Ovary (tissue), 9 donors: ENCODE data around the gene SMG6. TPM values are rescaled to one million over a fixed set of nuclear protein-coding genes. Genes with fewer than 3 reads are reported as not detected.

ENCODE experiments used
- DNase-seq, 5 donors: peaks; one replicate each; pipeline ENCODE4 v3.0.0-alpha.2; 2019 to 2020
- H3K27ac ChIP-seq, 2 donors: fragments of 200-600 bp; one replicate each; pipeline versions ENCODE4 v1.5.1 to v1.8.0; 2019 to 2022
- H3K27me3 ChIP-seq: fragments of 200-600 bp; one replicate; pipeline ENCODE4 v1.8.0; 2022
- H3K36me3 ChIP-seq: fragments of 200-600 bp; sonication (generic); one replicate; pipeline ENCODE4 v1.5.1; 2019
- H3K4me1 ChIP-seq: one replicate; pipeline ENCODE4 v1.8.1; 2013; ENCODE audit warnings: mild to moderate bottlenecking, moderate library complexity; ENCODE audit not compliant: insufficient read depth
- H3K4me3 ChIP-seq: fragments of 200-600 bp; sonication (generic); one replicate; pipeline ENCODE4 v1.5.1; 2017
- H3K9me3 ChIP-seq, 2 donors: fragments of 200-600 bp in 1 of 2; sonication (generic) in 1 of 2; one replicate each; pipeline versions ENCODE4 v1.5.1 to v1.8.1; 2013 to 2019; ENCODE audit warnings: mild to moderate bottlenecking in 1 of 2, moderate library complexity in 1 of 2
- EP300 ChIP-seq: sonication (generic); formaldehyde crosslinking; IDR thresholded peaks from one replicate; pipeline ENCODE4 v1.6.1; 2017; ENCODE audit warnings: antibody characterized with exemption
- POLR2A ChIP-seq: fragments of 450-650 bp; IDR thresholded peaks from one replicate; pipeline ENCODE4 v1.6.1; 2017; ENCODE audit warnings: antibody characterized with exemption, mild to moderate bottlenecking, moderate library complexity
- WGBS, 3 donors: extraction: QIAGEN DNeasy Blood & Tissue Kit in 1 of 3; methylation state at CpG; one replicate each; pipeline versions ENCODE4 v1.1.5 to v1.1.7; 2013 to 2017; 5-methylcytosine and 5-hydroxymethylcytosine counted together
- intact Hi-C, 4 donors: fragments of 100-400 bp; cut with DNase I; formaldehyde crosslinking; loops; one replicate each; pipeline versions ENCODE4 v1.11.0 to v1.15.1; 2022 to 2023
- polyA plus RNA-seq, 2 donors: library from polyadenylated mRNA; stranded (reverse); fragments of 200-250 nt in 1 of 2; fragments of 350-450 nt in 1 of 2; fragmentation: Illumina TruSeq in 1 of 2; extraction: RNeasy Lipid Tissue Mini Kit (QIAGEN cat#74804) in 1 of 2; gene quantifications; one replicate each; pipeline ENCODE4 v1.2.3, GENCODE V29; 2013 to 2014
- total RNA-seq, 7 donors: library from RNA; depleted of rRNA in 2 of 7; stranded (reverse); fragments of >200 nt in 2 of 7; fragmentation: NEBNext Ultra II Directional in 3 of 7; extraction: Animal tissue kit (Norgen Biotek cat#: 25700) in 3 of 7; gene quantifications; one replicate each; pipeline versions ENCODE4 v1.1.0 to v1.2.4, GENCODE V29; 2016 to 2023
- TF ChIP-seq, protein P1 (sequence below), 3 donors: fragments of 450-650 bp in 2 of 3; fragments of 200-600 bp in 1 of 3; IDR thresholded peaks; one replicate each; pipeline versions ENCODE4 v1.5.1 to v1.8.0; 2016 to 2022; ENCODE audit warnings: antibody characterized with exemption in 3 of 3, mild to moderate bottlenecking in 1 of 3
- donor health status: DM: no; HTN: no; CAD: no; lungs with moderate emphysema.
- donor health status: DM: no; HTN: no; CAD: no.
- donor health status: Bipolar disorder and iron deficiency.
- donor health status: DM: yes; HTN: yes; CAD: no.
- donor health status: DM: no; HTN: no; CAD: no.
- donor health status: DM: yes; HTN: yes; CAD: no.

The SMG6 gene
- total and polyA plus RNA-seq, 9 donors: 33.8 to 66.0 (median 51.0) TPM

- WGBS, 3 donors: 2 to 9% (median 3%) methylated on average over 23 to 24 of the region's 24 CpGs
- no peaks in the 10 kb centered on the region for H3K27me3 ChIP-seq
- H3K4me3 ChIP-seq: no peak overlapping the region
- intact Hi-C loops: loop anchor here (2.0 to 10.0 kb wide), 7 partner anchors 38 to 117 kb away; partner anchors contain the start of gene HIC1 (in 3 of the 4)
- H3K9me3 ChIP-seq: no peaks in the 10 kb centered on the region
- peaks cover 52% of the 10 kb centered on the region for H3K4me1 ChIP-seq
- H3K27ac ChIP-seq: peak overlapping the region in 1 of 2 donors; percentile 85
- DNase-seq: peak; percentile 73 to 88 (median 81)
- TF ChIP-seq, protein P1, sequence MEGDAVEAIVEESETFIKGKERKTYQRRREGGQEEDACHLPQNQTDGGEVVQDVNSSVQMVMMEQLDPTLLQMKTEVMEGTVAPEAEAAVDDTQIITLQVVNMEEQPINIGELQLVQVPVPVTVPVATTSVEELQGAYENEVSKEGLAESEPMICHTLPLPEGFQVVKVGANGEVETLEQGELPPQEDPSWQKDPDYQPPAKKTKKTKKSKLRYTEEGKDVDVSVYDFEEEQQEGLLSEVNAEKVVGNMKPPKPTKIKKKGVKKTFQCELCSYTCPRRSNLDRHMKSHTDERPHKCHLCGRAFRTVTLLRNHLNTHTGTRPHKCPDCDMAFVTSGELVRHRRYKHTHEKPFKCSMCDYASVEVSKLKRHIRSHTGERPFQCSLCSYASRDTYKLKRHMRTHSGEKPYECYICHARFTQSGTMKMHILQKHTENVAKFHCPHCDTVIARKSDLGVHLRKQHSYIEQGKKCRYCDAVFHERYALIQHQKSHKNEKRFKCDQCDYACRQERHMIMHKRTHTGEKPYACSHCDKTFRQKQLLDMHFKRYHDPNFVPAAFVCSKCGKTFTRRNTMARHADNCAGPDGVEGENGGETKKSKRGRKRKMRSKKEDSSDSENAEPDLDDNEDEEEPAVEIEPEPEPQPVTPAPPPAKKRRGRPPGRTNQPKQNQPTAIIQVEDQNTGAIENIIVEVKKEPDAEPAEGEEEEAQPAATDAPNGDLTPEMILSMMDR (IDR thresholded peaks at IDR 0.05): no peak
- TF ChIP-seq EP300: no peak
- no peak for TF ChIP-seq POLR2A
- H3K36me3 ChIP-seq: no peaks in the 10 kb centered on the region
These were observed 128.9 kb downstream of the SMG6 start for GRCh38 chr17:2174468-2175293.

DNA sequence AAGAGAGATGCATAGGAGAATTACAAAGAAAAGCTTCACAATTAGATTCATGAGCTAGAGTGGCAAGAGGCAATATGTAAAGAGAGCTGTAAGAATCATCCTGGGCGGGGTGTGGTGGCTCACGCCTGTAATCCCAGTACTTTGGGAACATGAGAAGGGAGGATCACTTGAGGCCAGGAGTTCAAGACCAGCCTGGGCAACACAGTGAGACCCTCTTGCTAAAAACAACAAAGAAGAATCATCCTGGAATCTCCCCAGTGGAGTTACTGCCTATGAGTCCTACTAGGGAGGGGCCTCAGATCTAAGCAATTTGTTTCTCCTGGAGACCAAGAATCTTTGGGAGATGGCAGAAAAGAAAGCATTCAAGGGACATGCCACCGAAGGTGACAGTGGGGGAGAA, 129.6 kb downstream of the SMG6 start:
- Histone ChIP-seq H3K4me1 (peaks cover 49% of the 10 kb centered on the region), H3K27me3 (no peaks in the 10 kb centered on the region), H3K27ac (peak overlapping the region in 1 of 2 donors; percentile 85), H3K4me3 (no peak overlapping the region), H3K9me3 (no peaks in the 10 kb centered on the region), H3K36me3 (no peaks in the 10 kb centered on the region)
- TF ChIP-seq EP300 (no peak), POLR2A (no peak)
- TF ChIP-seq, protein P1 (IDR thresholded peaks at IDR 0.05): no peak
- DNase-seq: no peak
- WGBS, 3 donors: 40 to 54% (median 46%) methylated on average over 3 of the region's 3 CpGs
- intact Hi-C loops: loop anchor here in 3 of 4 donors (2.0 to 10.0 kb wide), 4 partner anchors 49 to 61 kb away; no protein-coding TSS in a partner anchor

DNA sequence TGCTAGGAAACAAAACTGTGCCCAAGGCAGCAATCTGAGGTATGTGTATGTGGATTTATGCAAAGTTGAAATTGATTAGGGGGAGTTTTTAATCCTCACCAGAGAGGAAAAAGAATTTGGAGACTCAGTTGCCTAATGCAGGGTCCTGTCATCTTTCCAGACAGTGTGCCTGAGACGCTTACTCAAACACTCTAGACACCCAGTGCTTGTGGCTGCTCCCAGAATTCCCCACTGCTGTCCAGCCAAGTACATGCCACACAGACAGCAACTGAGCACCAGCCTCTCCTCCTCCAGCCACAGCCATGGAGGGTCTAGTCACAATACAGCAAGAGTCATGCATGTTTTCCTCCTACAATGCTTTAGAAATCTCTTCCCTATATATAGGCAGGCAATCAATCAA, 130.6 kb downstream of the SMG6 start:
- no peaks in the 10 kb centered on the region for H3K27me3 ChIP-seq
- peak overlapping the region; percentile 16 to 85 for H3K27ac ChIP-seq
- H3K4me1 ChIP-seq: peaks cover 41% of the 10 kb centered on the region
- intact Hi-C loops: loop anchor here in 3 of 4 donors (5.0 to 10.0 kb wide), 3 partner anchors 48 to 62 kb away; no protein-coding TSS in a partner anchor
- H3K4me3 ChIP-seq: no peak overlapping the region
- DNase-seq: peak in 1 of 5 donors; percentile 35
- no peaks in the 10 kb centered on the region for H3K36me3 ChIP-seq
- TF ChIP-seq EP300: no peak
- no peak for TF ChIP-seq POLR2A
- TF ChIP-seq, protein P1 (IDR thresholded peaks at IDR 0.05): no peak
- 14 to 49% (median 29%) methylated on average over 1 of the region's 1 CpG for WGBS, 3 donors
- no peaks in the 10 kb centered on the region for H3K9me3 ChIP-seq

DNA sequence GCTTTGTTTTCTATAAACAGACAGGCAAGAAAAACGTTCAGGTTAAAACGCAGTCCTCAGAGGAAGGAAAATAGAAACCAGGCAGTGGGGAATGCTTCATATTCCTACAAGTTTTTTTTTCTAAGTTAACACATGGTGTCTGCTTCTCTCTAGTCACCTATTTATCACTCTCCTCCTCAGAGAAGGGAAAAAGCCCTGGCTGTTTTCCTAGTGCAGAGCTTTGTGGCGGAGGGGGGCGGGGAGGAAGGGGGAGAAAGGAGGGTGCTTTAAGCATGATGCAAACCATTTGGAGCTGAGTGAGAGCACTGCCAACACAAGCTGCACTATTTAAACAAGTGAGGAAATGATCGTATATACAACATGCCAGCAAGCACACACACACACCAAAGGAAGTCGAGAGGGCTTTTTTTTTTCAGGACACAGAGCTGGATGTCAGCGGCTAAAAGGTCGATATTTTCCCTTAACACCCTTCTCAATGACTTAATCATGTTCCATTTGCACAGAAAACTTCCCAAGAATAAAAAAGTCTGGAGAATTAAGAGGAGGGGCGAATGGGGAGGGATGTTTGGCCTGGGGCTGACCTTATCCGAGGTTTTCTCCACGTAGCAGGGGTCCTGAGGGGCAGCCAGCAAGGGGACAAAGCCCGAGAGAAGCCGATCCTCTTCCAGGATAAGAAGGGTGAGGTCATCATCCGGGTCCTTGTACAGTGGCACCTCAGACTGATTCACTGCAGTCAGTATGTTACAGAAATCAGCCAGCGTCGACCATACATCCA, 131.3 kb downstream of the SMG6 start:
- DNase-seq: peak; percentile 85 to 91 (median 87)
- WGBS, 3 donors: 5 to 7% (median 5%) methylated on average over 16 of the region's 16 CpGs
- peaks cover 35% of the 10 kb centered on the region for H3K4me1 ChIP-seq
- TF ChIP-seq, protein P1 (IDR thresholded peaks at IDR 0.05): no peak
- TF ChIP-seq POLR2A (no peak), EP300 (no peak)
- intact Hi-C loops: loop anchor here in 3 of 4 donors (5.0 to 10.0 kb wide), 3 partner anchors 47 to 63 kb away; no protein-coding TSS in a partner anchor
- no peaks in the 10 kb centered on the region for H3K27me3 ChIP-seq
- no peaks in the 10 kb centered on the region for H3K36me3 ChIP-seq
- no peak overlapping the region for H3K4me3 ChIP-seq
- no peaks in the 10 kb centered on the region for H3K9me3 ChIP-seq
- peak overlapping the region; percentile 16 to 85 for H3K27ac ChIP-seq
